ENCODE measurements around the gene CRY2. TPM values are rescaled to one million over a fixed set of nuclear protein-coding genes. Genes with fewer than 3 reads are reported as not detected.

CRY2 gene
- polyA plus RNA-seq, 1 of the 3 experiments (the other 2 are of a cell fraction): 6.7 TPM

- 87% methylated on average over 7 of the region's 12 CpGs for WGBS (ENCODE audit: low lambda C conversion rate)
- TF ChIP-seq GABPA (IDR thresholded peaks at IDR 0.05; ENCODE audit: low read depth): no peak
- no peak for TF ChIP-seq MEF2A (IDR thresholded peaks at IDR 0.05; ENCODE audit: borderline replicate concordance, low read depth)
- no peak for TF ChIP-seq POLR2AphosphoS5 (IDR thresholded peaks at IDR 0.05; ENCODE audit: low read depth, low read length)
- no peak for TF ChIP-seq MAX (IDR thresholded peaks at IDR 0.05; ENCODE audit: low read depth)
- no peak for TF ChIP-seq TEAD4 (IDR thresholded peaks at IDR 0.05; ENCODE audit: borderline replicate concordance, insufficient read depth)
- TF ChIP-seq TAF1 (IDR thresholded peaks at IDR 0.05; ENCODE audit: borderline replicate concordance, low read depth, low read length): no peak
- TF ChIP-seq EP300 (IDR thresholded peaks at IDR 0.05; ENCODE audit: borderline replicate concordance in 1 of 2, low read depth in 1 of 2, low read length in 1 of 2): no peak
- TF ChIP-seq IRF3 (IDR thresholded peaks at IDR 0.05; ENCODE audit: low read depth, low read length): no peak
- no peak for TF ChIP-seq GATA2 (CRISPR knock-in tag; IDR thresholded peaks at IDR 0.05)
- TF ChIP-seq CHD2 (IDR thresholded peaks at IDR 0.05; ENCODE audit: low read length, partially characterized antibody): no peak
- TF ChIP-seq USF1 (IDR thresholded peaks at IDR 0.05; ENCODE audit: borderline replicate concordance, low read depth): no peak
- no peak for TF ChIP-seq CTCF (IDR thresholded peaks at IDR 0.05)
- TF ChIP-seq FOXJ3 (CRISPR knock-in tag; IDR thresholded peaks at IDR 0.05): no peak
- no peak for TF ChIP-seq ELF1 (IDR thresholded peaks at IDR 0.05)
- no peak for TF ChIP-seq ZBTB33 (IDR thresholded peaks at IDR 0.05; ENCODE audit: borderline replicate concordance, low read depth)
- no peaks in the 10 kb centered on the region for H3K9me3 ChIP-seq
- no peak overlapping the region for H3K4me2 ChIP-seq
- H4K20me1 ChIP-seq (ENCODE audit: insufficient read depth): no peaks in the 10 kb centered on the region
- no peaks in the 10 kb centered on the region for H3F3A ChIP-seq (replicated peaks; ENCODE audit: insufficient read depth)
- H3K36me3 ChIP-seq (replicated peaks in 1 of 2; ENCODE audit: control insufficient read depth in 1 of 2, insufficient read depth in 2 of 2, low read length in 1 of 2): no peaks in the 10 kb centered on the region
- no peaks in the 10 kb centered on the region for H3K79me2 ChIP-seq (ENCODE audit: insufficient read depth)
- CTCF ChIA-PET: interaction anchor here (1.2 to 5.0 kb wide), 3 partner anchors 38 to 80 kb away, joined by 5 to 25 read pairs (median 7); no protein-coding TSS in a partner anchor
- no peak overlapping the region for H3K27ac ChIP-seq (ENCODE audit: low read depth in 2 of 2, low read length in 1 of 2)
- H2AFZ ChIP-seq (ENCODE audit: low read depth): no peak overlapping the region
- H3K9ac ChIP-seq: no peak overlapping the region
- no peak for DNase-seq
- no peak overlapping the region for H3K4me3 ChIP-seq (ENCODE audit: low read depth in 2 of 2, low read length in 1 of 2)
- no peaks in the 10 kb centered on the region for H3K9me2 ChIP-seq
- no peaks in the 10 kb centered on the region for H3K27me3 ChIP-seq (ENCODE audit: insufficient read depth)
- H3K4me1 ChIP-seq (ENCODE audit: control insufficient read depth in 1 of 2, insufficient read depth in 2 of 2, low read depth in 1 of 2, low read length in 1 of 2): peaks cover 0 to 5% of the 10 kb centered on the region in 2 experiments; a peak in 1 of 4 replicates
- POLR2A ChIA-PET: interaction anchor here (0.6 to 1.1 kb wide), 3 partner anchors 9 to 774 kb away, joined by 3 read pairs; partner anchors contain the start of genes PEX16 and ZNF408
Measured at GRCh38 chr11:45926536-45927331, 79.5 kb downstream of the CRY2 start.
